ENCODE results near the gene ANXA5. TPM values are rescaled to one million over a fixed set of nuclear protein-coding genes. Genes with fewer than 3 reads are reported as not detected.

Gene ANXA5
- total and polyA plus RNA-seq, 2 experiments from 2014 or later: 129 to 181 TPM

DNA sequence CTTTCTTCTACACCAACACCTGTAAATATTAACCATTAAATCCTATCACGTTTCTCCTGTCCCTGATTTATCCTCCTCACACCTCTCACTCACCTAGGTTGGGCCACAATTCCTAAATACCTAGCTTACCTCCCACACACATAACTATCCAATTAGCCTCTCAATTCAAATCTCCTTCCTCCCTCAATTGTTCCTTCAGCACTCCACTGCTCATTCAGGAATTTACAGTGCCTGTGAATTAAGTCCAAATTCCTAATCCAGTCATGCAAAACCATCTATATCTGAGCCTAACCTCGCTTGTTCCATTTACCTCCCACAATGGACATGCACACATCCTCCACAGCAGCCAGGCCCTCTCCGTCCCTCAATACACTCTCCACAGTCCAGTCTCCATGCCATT is 17.5 kb downstream of the ANXA5 start:
- TF ChIP-seq ETS1 (IDR thresholded peaks at IDR 0.05): no peak
- Histone ChIP-seq H3K4me3 (no peak overlapping the region), H3K79me2 (replicated peaks; ENCODE audit: insufficient read depth) (no peaks in the 10 kb centered on the region; the same call in none of the 2 replicates), H3K27me3 (ENCODE audit: insufficient read depth) (no peaks in the 10 kb centered on the region), H3K9me2 (ENCODE audit: insufficient read depth) (no peaks in the 10 kb centered on the region), H3K4me2 (peak overlapping the region; percentile 36), H3K4me1 (ENCODE audit: insufficient read depth) (peaks cover 40% of the 10 kb centered on the region), H3K36me3 (ENCODE audit: insufficient read depth) (peaks cover 23% of the 10 kb centered on the region), H3F3A (replicated peaks; ENCODE audit: low read depth) (no peaks in the 10 kb centered on the region), H4K20me1 (replicated peaks; ENCODE audit: insufficient read depth) (no peaks in the 10 kb centered on the region), H3K27ac (ENCODE audit: low read depth) (peak overlapping the region; percentile 8), H2AFZ (no peak overlapping the region)
- H3K27ac Mint-ChIP-seq: peak overlapping the region; percentile 44
- peaks cover 31% of the 10 kb centered on the region for H3K36me3 Mint-ChIP-seq (ENCODE audit: low read depth)
- no peak overlapping the region for H3K4me3 Mint-ChIP-seq
- peak; percentile 39 for DNase-seq (ENCODE audit: low spot score)
- H3K27me3 Mint-ChIP-seq (ENCODE audit: insufficient read depth, low read depth, poor library complexity): no peaks in the 10 kb centered on the region
- no peaks in the 10 kb centered on the region for H3K9me3 Mint-ChIP-seq
- ATAC-seq: peak; percentile 53
- H3K4me1 Mint-ChIP-seq: peaks cover 18% of the 10 kb centered on the region

- H3K4me1 Mint-ChIP-seq: peaks cover 13% of the 10 kb centered on the region
- Histone ChIP-seq H2AFZ (no peak overlapping the region), H3K36me3 (ENCODE audit: insufficient read depth) (peaks cover 26% of the 10 kb centered on the region), H3K27me3 (ENCODE audit: insufficient read depth) (no peaks in the 10 kb centered on the region), H3K4me3 (no peak overlapping the region), H3K27ac (ENCODE audit: low read depth) (no peak overlapping the region), H3K9me2 (ENCODE audit: insufficient read depth) (no peaks in the 10 kb centered on the region), H3K79me2 (replicated peaks; ENCODE audit: insufficient read depth) (no peaks in the 10 kb centered on the region; the same call in none of the 2 replicates), H3F3A (replicated peaks; ENCODE audit: low read depth) (no peaks in the 10 kb centered on the region), H3K4me1 (ENCODE audit: insufficient read depth) (peaks cover 25% of the 10 kb centered on the region), H3K4me2 (no peak overlapping the region), H4K20me1 (replicated peaks; ENCODE audit: insufficient read depth) (0 out of 2 replicates have a peak, but pooled peaks cover 1% of the 10 kb centered on the region)
- no peaks in the 10 kb centered on the region for H3K27me3 Mint-ChIP-seq (ENCODE audit: insufficient read depth, low read depth, poor library complexity)
- TF ChIP-seq NANOG (IDR thresholded peaks at IDR 0.05; ENCODE audit: borderline replicate concordance): no peak
- no peak for TF ChIP-seq ZNF331 (CRISPR knock-in tag; IDR thresholded peaks at IDR 0.05; ENCODE audit: low read depth)
- TF ChIP-seq STAT1 (IDR thresholded peaks at IDR 0.05; ENCODE audit: unreplicated experiment): no peak
- no peak overlapping the region for H3K4me3 Mint-ChIP-seq
- H3K36me3 Mint-ChIP-seq (ENCODE audit: low read depth): peaks cover 33% of the 10 kb centered on the region
- H3K27ac Mint-ChIP-seq: no peak overlapping the region
- no peaks in the 10 kb centered on the region for H3K9me3 Mint-ChIP-seq
- ATAC-seq (no peak), DNase-seq (ENCODE audit: low spot score) (no peak)
These were observed 19.3 kb downstream of the ANXA5 start for GRCh38 chr4:121677524-121677923.

- no peak overlapping the region for H3K4me2 ChIP-seq
- DNase-seq (ENCODE audit: low spot score) (peak; percentile 32), ATAC-seq (peak; percentile 68)
- H4K20me1 ChIP-seq (replicated peaks; ENCODE audit: insufficient read depth): 0 out of 2 replicates have a peak, but pooled peaks cover 3% of the 10 kb centered on the region
- no peak overlapping the region for H3K27ac Mint-ChIP-seq
- no peak overlapping the region for H3K4me3 ChIP-seq
- H3K27me3 Mint-ChIP-seq (ENCODE audit: insufficient read depth, low read depth, poor library complexity): no peaks in the 10 kb centered on the region
- H2AFZ ChIP-seq: no peak overlapping the region
- no peaks in the 10 kb centered on the region for H3K9me2 ChIP-seq (ENCODE audit: insufficient read depth)
- H3K36me3 Mint-ChIP-seq (ENCODE audit: low read depth): peaks cover 41% of the 10 kb centered on the region
- peaks cover 11% of the 10 kb centered on the region for H3K4me1 Mint-ChIP-seq
- no peaks in the 10 kb centered on the region for H3K9me3 Mint-ChIP-seq
- peaks cover 28% of the 10 kb centered on the region for H3K36me3 ChIP-seq (ENCODE audit: insufficient read depth)
- H3F3A ChIP-seq (replicated peaks; ENCODE audit: low read depth): no peaks in the 10 kb centered on the region
- H3K27ac ChIP-seq (ENCODE audit: low read depth): no peak overlapping the region
- no peaks in the 10 kb centered on the region for H3K27me3 ChIP-seq (ENCODE audit: insufficient read depth)
- H3K79me2 ChIP-seq (replicated peaks; ENCODE audit: insufficient read depth): no peaks in the 10 kb centered on the region; the same call in none of the 2 replicates
- no peak overlapping the region for H3K4me3 Mint-ChIP-seq
- H3K4me1 ChIP-seq (ENCODE audit: insufficient read depth): peaks cover 25% of the 10 kb centered on the region
- TF ChIP-seq ZNF331 (CRISPR knock-in tag; IDR thresholded peaks at IDR 0.05; ENCODE audit: low read depth): no peak
- no peak for TF ChIP-seq JUNB (IDR thresholded peaks at IDR 0.05; ENCODE audit: unreplicated experiment)
- no peak for TF ChIP-seq STAT1 (IDR thresholded peaks at IDR 0.05; ENCODE audit: unreplicated experiment)
- no peak for TF ChIP-seq ZNF114 (CRISPR knock-in tag; IDR thresholded peaks at IDR 0.05)
- TF ChIP-seq, protein P1, sequence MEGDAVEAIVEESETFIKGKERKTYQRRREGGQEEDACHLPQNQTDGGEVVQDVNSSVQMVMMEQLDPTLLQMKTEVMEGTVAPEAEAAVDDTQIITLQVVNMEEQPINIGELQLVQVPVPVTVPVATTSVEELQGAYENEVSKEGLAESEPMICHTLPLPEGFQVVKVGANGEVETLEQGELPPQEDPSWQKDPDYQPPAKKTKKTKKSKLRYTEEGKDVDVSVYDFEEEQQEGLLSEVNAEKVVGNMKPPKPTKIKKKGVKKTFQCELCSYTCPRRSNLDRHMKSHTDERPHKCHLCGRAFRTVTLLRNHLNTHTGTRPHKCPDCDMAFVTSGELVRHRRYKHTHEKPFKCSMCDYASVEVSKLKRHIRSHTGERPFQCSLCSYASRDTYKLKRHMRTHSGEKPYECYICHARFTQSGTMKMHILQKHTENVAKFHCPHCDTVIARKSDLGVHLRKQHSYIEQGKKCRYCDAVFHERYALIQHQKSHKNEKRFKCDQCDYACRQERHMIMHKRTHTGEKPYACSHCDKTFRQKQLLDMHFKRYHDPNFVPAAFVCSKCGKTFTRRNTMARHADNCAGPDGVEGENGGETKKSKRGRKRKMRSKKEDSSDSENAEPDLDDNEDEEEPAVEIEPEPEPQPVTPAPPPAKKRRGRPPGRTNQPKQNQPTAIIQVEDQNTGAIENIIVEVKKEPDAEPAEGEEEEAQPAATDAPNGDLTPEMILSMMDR (conservative IDR thresholded peaks at IDR 0.05; ENCODE audit: low read depth in 2 of 2): no peak
- no peak for TF ChIP-seq ETS1 (IDR thresholded peaks at IDR 0.05)
These were observed 20.3 kb downstream of the ANXA5 start for GRCh38 chr4:121676345-121677075.
